CD4-positive, alpha-beta T cell treated with Interleukin-6 for 4 hours (primary cell): ENCODE data around the gene BAD.
A peak's percentile ranks its signal among the peaks of the same experiment; 100 is the strongest.

ENCODE experiments used
- DNase-seq: peaks from one replicate; pipeline ENCODE4 v3.0.0-alpha.2; 2020; ENCODE audit warnings: mixed read lengths

BAD gene

DNA sequence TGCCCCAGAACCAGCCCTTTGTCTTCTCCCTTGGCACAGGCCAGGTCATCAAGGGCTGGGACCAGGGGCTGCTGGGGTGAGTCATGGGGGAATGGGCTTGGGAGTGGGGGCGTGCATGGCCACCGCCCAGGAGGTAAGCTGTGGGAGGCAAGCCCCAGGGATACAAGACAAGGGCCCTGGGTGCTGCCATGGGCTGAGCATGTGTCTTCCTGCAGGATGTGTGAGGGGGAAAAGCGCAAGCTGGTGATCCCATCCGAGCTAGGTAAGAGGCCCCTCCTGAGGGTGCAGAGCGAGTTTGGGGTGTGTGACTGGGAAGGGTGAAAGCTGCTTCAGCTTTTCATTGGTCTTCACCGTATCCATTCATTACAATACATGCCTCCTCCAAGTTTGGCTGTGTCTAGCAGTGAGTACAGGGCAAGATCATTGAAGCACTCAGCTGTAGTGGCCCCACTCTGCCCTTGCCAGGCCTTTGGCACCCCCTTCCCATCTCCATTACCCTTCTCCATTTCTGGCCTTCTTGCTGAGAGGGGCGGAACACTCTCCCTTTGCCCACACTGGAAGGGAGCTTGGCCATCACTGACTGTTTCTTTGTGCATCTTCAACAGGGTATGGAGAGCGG lies 41.1 kb downstream of the BAD start:
- no peak for DNase-seq

DNA sequence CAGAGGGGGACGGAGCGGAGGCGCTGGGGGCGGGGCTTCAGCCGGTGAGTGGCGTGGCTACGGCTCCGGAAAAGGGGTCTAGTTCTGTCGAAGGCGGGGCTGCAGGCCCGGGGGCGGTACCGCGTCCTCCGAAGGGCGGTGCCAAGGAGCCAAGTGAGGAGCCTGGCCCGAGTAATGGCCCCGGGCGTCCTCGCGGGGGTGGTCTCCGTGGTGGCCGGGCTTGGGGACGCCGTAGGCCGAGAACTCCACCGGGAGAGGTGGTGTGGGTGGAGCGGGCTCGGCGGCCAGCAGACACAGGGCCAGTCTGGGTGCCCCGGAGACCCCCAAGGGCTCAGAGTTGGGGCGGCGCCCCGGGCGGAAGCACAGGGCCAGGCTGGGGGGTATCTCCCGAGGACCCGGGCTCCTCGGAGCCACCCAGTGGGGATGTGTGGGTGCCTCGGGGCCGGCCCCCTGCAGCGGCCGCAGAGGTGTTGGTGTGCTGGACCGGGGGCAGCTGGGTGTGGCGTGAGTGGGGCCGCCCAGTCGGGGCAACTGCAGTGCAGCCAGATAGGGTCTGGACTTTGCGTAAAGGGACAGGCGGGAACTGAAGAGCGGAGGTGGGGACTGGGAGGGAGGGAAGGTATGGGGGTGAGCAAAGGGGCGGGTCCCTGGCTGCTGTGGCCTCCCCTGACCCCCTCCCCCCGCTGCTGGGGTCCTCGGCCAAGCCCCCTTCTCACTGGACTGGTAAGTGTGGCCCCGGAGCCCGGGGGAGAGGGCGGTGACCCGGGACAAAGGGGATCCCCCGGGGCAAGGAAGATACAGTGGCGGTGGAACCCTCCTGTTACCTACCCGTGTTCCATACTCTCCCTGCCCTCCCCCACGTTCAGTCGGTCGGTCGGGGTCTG lies 42.7 kb downstream of the BAD start:
- peak; percentile 100 for DNase-seq

DNA sequence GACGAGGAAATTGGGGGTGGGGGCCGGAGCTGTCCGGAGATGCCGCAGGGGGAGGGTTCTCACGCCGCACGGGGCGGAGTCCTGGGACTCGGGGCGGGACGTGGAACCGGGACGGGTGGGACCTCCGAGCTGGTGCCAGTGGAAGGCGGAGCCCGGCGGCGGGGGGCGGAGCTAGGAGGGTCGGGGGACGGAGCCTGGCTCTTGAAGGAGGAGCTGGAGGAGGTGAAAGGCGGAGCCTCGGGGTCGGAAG lies 43.3 kb downstream of the BAD start:
- no peak for DNase-seq

DNA sequence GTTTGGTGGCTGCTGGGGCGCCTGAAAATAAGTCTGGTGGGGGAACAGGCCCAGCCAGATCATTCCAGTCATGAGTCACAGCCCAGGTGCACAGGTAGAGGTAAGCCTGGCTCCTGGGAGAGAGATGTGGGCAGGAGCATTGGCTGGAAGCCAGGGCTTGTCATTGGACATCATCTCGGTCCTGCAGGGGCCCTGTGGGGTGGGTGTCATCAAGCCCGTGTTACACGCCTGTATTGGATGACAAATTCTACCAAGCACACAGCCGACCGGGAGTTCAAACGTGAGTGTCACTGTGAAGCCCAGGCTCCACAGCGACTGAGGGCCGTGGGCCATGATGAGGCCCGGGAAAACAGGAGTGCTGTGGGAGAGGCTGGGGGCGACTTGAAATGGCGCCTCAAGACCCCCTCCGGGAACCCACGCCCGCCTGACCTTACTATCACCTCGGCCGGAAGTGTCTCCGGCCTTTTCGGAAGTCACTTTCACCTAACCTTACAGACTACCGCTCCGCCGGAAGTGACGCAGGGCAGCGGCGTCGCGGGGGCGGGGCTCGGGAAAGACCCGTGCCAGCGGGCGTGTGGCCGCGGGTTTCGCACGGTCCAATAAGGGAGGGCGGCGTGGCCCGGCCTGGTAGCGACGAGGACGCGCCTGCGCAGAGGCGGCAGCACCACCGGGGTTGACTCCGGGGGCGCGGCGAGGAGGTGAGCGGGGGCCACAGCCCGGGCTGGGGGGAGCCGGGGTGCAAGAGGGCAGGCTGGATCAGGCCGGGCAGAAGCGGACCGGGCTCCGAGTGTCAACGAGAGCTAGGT lies 43.8 kb downstream of the BAD start, which contains the start of gene FKBP2:
Gene FKBP2, plus strand, starts transcription at position 661 of the 806 bp plus-strand sequence. CDS start 1,293 bp downstream, outside the sequence.
- DNase-seq, result peak; percentile 98

DNA sequence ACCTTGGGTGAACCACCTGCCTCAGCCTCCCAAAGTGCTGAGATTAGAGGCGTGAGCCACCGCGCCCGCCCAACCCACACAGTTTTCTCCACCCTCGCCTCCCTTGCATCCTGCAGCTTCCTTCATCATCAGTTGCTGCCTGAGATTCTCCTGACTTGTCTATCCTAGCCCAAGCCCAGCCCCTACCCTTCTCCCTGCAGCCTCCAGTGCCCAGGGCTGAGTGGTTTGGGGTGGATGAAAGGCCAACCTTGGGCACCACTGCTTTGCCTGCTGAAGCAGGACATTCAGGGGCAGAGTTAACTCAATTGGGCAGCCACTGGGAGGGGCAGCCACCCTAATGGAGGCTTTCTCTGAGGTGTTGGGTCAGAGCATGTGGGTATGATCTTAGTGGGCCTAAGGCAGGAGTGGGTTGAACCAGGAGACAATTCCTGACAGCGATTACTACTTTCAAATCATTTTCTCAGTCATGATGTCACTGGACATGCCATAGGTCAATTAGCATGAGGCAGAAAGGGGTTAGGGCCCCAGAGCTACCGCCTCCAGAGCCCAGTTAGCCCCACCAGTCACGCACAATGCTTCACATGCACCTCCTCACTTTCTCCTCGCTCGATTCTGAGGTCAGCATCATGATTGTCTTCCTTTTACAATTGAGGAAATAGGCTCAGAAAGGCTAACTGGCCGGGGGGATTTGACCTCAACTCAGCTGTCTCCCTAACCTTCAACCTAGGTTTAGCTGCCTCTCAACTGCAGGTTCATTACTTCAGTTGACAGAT lies 44.6 kb downstream of the BAD start:
- no peak for DNase-seq

DNA sequence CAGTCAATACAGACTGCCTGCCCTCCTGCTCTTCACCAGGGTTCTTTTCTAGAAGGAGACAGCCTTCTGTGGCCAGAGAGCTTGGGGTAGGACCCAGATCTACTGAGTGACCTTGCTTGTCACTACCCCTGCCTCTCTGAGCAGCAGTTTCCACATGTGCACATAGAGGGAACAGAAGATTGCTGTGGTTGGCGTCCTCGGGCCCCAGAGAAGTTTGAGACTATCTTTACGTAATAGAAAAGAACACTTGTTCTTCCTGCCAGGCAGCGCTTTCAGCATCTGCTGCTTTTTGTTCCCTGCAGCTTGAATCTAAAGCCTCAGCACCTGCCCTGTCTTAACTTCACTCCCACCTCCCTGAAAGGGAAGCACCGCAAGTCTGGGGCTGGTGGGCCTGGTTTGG lies 45.5 kb downstream of the BAD start:
- DNase-seq, result no peak

DNA sequence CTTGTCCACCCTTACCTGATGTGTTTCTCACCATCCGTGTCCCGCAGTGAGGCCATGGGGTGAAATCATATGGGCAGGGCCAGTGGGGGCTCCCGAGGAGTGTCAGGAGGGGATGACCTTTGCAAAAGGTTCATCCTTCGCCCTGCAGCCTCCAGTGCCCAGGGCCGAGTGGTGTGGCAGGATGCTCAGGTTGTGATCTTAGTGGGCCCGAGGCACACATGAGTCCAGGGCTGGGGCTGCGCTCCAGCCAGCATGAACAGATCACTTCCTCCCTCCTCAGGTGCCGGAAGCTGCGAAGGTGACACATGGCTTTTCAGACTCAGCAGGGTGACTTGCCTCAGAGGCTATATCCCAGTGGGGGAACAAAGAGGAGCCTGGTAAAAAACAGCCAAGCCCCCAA lies 46.4 kb downstream of the BAD start:
- DNase-seq, result no peak

DNA sequence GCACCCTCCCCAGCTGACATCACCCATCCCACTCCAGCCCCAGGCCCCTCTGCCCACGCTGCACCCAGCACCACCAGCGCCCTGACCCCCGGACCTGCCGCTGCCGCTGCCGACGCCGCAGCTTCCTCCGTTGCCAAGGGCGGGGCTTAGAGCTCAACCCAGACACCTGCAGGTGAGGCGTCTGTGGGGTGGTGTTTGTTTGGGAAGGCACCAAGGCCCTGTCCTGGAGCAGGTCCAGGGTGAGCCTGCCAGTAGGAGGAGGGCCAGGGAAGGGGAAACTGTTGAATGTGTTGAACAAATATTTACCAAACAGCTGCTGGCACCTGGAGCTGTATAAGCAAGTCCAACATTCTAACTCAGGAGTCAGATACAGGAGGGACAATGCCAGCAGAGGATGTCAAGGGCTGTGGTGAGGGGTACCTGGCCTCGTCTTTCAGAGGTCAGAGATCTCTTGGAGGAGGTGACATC lies 46.9 kb downstream of the BAD start:
- DNase-seq, result no peak

DNA sequence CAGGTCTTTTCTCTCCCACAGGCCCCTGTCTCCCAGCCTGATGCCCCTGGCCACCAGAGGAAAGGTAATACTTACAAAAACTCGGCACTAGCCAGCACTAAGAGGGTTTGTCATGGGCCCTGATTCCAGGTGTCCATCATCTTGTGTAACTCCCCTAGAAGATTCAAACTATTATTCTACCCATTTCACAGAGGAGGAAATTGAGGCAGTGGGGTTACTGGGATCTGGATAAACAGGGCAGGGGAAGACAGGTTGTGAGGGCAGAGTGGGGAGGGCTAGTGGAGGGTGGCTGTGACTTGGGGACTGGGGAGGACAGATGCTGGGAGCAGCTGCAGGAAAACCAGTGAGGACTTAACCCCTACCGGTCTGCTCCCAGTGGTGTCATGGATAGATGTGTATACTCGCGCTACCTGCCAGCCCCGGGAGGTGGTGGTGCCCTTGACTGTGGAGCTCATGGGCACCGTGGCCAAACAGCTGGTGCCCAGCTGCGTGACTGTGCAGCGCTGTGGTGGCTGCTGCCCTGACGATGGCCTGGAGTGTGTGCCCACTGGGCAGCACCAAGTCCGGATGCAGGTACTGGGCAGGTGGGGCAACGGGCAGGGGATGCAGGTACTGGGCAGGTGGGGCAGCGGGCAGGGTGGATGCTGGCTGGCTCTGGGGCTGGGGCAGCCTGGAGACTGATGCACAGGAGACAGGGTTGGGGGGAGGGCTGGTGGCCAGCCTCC lies 48.9 kb downstream of the BAD start:
- DNase-seq, result no peak

DNA sequence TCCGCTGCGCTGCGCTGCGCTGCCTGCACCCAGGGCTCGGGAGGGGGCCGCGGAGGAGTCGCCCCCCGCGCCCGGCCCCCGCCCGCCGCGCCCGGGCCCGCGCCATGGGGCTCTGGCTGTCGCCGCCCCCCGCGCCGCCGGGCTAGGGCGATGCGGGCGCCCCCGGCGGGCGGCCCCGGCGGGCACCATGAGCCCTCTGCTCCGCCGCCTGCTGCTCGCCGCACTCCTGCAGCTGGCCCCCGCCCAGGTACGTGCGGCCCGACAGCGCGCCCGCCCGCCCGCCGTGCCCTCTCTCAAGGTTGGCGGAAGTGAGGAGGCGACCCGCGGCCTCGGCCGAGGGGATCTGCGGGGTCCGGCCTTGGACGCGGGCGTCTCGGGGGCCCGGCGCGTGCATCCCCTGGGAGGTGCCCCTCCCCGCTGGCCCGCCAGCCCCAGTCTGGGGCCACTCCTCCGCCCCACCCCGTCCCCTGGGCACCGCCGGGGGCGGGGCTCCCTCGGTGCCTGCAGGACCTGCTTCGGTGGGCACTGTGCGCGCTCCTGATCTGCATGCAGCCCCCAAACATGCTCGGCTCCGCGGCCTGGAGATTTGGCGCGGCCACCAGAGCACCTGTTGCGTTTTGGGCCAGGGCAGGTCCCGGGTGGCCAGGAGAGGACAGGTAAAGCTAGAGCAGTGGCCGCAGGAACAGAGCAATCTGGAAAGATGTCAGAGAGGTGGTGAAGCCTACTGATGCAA lies 49.7 kb downstream of the BAD start:
- peak; percentile 70 for DNase-seq

DNA sequence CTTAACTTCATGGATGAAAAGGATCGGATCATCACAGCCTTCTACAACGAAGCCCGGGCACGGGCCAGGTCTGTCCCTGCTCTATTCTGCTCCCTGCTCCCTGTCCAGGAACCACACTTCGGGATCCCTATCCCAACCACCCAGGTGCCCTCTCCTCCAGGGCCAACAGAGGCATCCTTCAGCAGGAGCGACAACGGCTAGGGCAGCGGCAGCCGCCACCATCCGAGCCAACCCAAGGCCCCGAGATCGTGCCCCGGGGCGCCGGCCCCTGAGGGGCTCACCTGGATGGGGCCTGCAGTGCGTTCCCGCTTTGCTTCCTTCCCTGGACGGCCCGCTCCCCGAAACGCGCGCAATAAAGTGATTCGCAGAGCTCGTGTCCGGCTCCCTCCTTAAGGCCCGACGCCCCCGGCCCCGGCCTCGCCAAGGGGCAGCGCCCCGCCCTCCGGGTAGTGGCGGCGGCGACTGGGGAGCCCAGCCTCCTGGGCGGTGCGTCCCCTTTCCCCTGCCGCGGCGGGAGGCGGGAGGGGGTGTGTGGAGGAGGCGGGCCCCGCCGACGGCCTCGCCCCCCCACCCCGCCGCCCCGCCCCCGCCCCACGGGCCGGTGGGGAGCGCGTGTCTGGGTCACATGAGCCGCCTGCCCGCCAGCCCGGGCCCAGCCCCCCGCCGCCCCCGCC lies 50.4 kb downstream of the BAD start, which contains the start of gene VEGFB:
Gene VEGFB, plus strand, starts transcription at position 672 of the 674 bp plus-strand sequence. CDS start 250 bp downstream, outside the sequence.
- peak; percentile 85 for DNase-seq

DNA sequence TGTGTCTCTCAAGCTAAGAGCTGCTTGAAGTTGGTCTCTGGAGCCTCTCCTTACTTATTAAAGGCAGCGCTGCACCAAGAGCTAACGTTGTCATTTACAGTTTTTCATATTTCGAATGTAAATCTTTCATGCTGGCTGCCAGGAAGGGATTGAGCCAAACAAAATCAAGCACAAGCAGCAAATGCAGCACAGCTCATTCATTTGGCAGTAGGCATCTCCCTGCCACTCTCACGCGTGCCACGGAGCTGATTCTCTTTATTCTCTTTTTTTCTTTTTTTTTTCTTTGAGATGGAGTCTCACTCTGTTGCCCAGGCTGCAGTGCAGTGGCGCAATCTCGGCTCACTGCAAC lies 51.5 kb downstream of the BAD start:
- DNase-seq, result no peak

DNA sequence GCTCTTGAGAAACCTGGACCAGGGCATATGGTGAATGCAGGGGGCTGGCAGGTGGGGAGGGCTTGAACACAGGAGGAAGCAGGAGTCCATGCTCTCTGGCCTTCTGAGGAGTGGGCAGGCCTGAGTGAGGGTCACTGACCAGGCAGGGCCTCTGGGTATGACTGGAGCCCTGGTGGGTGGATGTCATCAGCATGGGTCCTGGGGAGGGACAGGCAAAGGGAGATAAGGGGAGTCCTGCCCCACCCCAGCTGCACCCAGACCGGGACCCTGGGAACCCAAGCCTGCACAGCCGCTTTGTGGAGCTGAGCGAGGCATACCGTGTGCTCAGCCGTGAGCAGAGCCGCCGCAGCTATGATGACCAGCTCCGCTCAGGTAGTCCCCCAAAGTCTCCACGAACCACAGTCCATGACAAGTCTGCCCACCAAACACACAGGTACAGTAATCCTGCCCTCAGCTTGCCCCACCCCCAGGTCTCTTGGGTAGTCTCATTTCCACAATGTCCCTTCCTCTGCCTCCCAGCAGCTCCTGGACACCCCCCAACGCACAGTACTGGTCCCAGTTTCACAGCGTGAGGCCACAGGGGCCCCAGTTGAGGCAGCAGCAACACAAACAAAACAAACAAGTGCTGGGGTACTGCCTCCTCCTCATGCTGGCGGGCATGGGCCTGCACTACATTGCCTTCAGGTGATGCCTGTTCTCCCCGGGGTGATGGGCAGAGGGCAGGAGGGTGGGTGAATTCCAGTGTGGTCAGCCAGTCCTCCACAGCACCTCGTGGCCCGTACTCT lies 52.1 kb downstream of the BAD start:
- DNase-seq, result no peak

DNA sequence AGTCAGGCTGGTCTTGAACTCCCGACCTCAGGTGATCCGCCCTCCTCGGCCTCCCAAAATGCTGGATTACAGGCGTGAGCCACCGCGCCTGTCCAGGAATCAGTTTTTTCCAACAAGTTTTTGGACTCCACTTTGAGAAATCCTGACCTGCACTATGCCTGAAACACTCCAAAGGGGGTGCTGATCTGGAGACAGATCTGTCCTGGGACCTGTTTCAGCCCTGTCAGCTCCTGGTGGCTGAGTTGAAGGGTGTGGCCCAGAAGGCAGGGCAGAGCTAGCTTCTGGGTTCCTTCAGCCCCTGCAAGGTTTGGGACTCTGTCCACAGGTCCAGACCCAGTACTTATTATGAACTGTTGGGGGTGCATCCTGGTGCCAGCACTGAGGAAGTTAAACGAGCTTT lies 52.9 kb downstream of the BAD start:
- no peak for DNase-seq

DNA sequence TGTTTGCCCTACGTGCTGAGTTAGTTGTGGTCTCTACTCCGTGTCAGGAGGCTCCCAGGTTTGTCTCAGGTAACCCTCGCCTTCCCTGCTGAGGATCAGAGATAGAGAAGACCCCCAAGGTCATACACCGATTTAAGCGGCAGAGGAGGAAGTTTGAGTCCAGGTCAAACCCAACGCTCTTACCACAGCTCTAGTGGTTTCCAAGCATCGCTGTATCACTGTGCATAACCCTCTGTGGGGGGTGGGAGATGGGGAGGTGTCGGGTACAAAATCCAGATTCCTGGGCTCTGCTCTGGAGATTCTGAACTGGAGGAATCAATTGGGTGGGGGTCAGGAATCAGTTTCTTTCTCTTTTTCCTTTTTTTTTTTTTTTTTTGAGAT lies 53.5 kb downstream of the BAD start:
- no peak for DNase-seq

DNA sequence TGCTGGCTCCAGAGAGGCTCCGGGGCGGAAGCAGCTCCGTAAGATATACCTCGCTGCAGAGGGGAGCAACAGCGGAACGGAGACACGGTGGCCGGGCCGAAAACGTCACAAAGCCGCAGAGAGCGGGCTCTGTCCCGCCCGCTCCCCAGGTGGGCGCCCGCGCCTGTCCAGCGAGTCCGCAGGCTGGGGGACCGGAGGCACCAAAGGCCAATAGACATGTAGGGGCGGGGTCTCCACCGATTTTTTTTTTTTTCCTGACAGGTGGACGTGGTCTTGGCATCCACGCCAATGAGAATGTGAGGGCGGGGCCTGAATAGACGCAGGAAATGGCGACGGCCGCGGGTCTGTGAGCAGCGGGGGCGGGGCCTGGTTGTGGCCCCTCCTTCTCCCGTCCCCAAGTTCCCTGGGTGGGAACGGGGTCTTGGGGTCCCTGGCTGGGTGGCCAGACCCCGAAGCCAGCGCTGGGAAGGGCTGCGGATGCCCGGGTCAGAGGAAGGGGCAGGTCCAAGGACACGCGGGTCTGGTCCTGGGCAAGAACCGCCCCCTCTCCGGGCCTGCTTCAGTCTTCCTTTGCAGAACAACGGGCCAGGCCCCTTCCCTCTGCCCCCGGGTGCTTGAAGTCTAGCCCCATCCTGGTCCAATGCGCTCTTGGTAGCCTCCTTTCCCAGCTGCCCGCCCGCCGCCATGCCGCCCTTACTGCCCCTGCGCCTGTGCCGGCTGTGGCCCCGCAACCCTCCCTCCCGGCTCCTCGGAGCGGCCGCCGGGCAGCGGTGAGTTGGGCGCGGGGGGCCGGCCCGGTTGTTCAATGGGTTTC lies 54.1 kb downstream of the BAD start, which contains the start of gene DNAJC4:
Gene DNAJC4, plus strand, starts transcription at position 378 of the 814 bp plus-strand sequence. Its CDS starts 307 bp downstream, at position 685.
- peak; percentile 94 for DNase-seq

DNA sequence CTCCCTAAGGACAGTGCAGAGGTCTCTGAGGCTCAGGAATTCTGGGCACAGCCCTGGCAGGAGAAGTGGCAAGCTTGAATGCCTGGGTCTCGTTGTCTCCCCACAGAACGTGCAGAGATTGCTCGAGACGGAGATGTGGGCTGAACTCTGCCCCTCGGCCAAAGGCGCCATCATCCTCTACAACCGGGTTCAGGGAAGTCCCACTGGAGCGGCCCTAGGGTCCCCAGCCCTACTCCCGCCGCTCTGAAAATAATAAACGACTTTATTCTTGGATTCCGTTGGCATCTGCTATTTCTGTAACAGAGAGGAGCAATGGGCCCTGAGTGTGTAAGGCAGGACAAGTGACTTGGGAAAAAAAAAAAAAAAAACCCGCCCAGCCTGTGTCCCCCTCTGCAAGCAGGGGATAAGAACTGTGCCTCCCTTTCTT lies 54.7 kb downstream of the BAD start:
- no peak for DNase-seq

DNA sequence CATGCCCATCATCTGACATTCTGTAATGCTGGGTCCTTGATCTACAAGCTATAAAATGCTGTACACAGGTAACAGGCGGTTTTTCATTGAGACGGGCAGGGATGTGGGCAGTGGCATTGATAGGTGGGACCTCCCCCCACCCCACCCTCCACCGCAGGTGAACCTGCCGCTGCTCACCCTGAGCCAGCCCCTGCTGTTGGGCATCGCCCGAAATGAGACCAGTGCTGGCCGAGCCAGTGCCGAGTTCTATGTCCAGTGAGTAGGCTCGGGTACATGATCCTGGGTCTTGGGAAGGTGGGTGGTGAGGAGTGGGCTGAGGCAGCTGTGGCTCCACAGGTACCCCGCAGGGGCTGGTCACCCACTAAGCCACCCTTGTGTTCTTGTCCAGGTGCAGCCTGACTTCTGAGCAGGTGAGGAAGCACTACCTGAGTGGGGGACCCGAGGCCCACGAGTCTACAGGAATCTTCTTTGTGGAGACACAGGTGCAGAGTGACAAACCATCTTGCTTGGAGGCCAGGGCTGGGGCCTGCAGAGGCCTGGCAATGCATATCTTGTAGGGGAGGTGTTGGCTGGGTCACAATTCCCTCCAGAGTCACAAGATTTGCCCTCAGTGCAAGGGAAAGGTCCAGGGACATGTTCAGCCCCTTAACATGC lies 55.2 kb downstream of the BAD start:
- no peak for DNase-seq
